Fibroblast of the aortic adventitia (primary cell): ENCODE data around the gene FAM110A. TPM values are rescaled to one million over a fixed set of nuclear protein-coding genes. Genes with fewer than 3 reads are reported as not detected.
"Not testable (repeated sequence)": the region's sequence is repeated elsewhere in the genome, so short reads cannot be mapped to it uniquely, and the experiment has no call there.

Source experiments
- DNase-seq: peaks from one replicate; pipeline ENCODE4 v3.0.0-alpha.2; 2010; ENCODE audit warnings: low read depth
- H3K4me3 ChIP-seq: 2 replicates; pipeline ENCODE4 v1.5.1; 2011; ENCODE audit warnings: low read depth, mild to moderate bottlenecking, control low read depth, low read length, moderate library complexity
- total RNA-seq: library from RNA; depleted of rRNA; stranded (reverse); fragments of >200 nt; gene quantifications from 2 replicates; pipeline ENCODE4 v1.2.3, GENCODE V29; 2012; ENCODE audit warnings: low replicate concordance
- TF ChIP-seq, protein P1 (sequence below): IDR thresholded peaks from 2 replicates; pipeline ENCODE4 v1.5.1; 2011; ENCODE audit warnings: mild to moderate bottlenecking, low read length, control low read depth, inconsistent platforms; ENCODE audit not compliant: insufficient read depth

The FAM110A gene
- total RNA-seq, 1 donor, result 5.5 TPM

DNA sequence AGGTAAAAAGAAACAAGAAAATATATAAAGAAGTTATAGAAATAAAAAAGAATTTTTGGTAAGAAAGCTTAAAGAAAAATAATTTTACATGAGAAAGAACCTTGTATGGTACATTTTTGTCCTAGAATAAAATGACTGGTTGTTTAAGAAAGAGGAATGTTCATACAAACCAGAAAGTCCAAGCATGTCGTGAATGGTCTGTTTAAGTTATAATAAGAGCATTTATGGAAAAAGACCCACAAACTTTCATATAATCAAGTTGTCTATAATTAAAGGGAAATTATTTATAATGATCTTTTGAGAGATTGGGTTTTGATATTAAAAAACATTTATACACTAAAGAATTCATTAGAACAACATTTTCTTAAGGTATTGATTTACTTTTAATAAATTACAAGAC, 27.8 kb upstream of the FAM110A start:
- DNase-seq, result peak; percentile 7
- H3K4me3 ChIP-seq, result no peak overlapping the region
- TF ChIP-seq, protein P1, sequence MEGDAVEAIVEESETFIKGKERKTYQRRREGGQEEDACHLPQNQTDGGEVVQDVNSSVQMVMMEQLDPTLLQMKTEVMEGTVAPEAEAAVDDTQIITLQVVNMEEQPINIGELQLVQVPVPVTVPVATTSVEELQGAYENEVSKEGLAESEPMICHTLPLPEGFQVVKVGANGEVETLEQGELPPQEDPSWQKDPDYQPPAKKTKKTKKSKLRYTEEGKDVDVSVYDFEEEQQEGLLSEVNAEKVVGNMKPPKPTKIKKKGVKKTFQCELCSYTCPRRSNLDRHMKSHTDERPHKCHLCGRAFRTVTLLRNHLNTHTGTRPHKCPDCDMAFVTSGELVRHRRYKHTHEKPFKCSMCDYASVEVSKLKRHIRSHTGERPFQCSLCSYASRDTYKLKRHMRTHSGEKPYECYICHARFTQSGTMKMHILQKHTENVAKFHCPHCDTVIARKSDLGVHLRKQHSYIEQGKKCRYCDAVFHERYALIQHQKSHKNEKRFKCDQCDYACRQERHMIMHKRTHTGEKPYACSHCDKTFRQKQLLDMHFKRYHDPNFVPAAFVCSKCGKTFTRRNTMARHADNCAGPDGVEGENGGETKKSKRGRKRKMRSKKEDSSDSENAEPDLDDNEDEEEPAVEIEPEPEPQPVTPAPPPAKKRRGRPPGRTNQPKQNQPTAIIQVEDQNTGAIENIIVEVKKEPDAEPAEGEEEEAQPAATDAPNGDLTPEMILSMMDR, result no peak

DNA sequence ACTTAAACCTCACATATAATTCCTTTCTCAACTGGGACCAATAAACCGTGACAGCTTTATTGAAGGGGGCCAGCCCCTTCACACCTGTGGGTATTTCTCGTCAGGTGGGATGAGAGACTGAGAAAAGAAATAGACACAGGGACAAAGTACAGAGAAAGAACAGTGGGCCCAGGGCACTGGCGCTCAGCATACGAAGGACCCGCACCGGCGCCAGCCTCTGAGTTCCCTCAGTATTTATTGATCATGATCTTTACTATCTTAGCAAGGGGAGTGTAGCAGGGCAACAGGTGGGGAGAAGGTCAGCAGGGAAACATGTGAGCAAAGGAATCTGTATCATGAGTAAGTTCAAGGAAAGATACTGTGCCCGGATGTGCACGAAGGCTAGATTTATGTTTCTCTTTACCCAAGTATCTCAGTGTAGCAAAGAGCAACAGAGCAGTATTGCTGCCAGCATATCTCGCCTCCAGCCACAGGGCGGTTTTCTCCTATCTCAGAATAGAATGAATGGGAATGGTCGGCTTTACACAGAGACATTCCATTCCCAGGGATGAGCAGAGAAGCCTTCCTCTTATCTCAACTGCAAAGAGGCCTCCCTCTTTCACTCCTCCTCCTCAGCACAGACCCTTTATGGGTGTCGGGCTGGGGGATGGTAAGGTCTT, 21.6 kb upstream of the FAM110A start:
- DNase-seq, H3K4me3 ChIP-seq: not testable (repeated sequence)

GRCh38 chr20:812435-812814, 21.1 kb upstream of the FAM110A start:
- not testable (repeated sequence) for DNase-seq, H3K4me3 ChIP-seq

DNA sequence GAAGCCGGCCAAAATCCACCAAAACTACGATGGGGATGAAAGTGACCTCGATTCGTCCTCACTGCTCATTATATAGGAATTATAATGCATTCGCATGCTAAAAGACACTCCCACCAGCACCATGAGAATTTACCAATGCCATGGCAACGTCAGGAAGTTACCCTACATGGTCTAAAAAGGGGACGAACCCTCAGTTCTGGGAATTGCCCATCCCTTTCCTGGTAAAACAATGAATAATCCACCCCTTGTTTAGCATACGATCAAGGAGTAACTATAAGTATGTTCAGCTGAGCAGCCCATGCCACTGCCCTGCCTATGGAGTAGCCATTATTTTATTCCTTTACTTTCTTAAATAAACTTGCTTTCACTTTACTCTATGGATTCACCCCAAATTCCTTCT, 20.1 kb upstream of the FAM110A start:
- no peak for DNase-seq
- H3K4me3 ChIP-seq, result no peak overlapping the region
- TF ChIP-seq, protein P1, result no peak

GRCh38 chr20:815226-815625, 18.3 kb upstream of the FAM110A start:
- DNase-seq, result no peak
- TF ChIP-seq, protein P1, result no peak
- no peak overlapping the region for H3K4me3 ChIP-seq

- no peak overlapping the region for H3K4me3 ChIP-seq
- peak; percentile 59 for DNase-seq
- TF ChIP-seq, protein P1, result peak; percentile 99
These were observed 17.5 kb upstream of the FAM110A start for GRCh38 chr20:815914-816606.

GRCh38 chr20:818001-818664, 15.4 kb upstream of the FAM110A start:
- DNase-seq, result no peak
- TF ChIP-seq, protein P1, result no peak

More at GRCh38 chr20:818001-818664, 15.4 kb upstream of the FAM110A start:
- no peak overlapping the region for H3K4me3 ChIP-seq
